ENCODE results near the gene MYMX. TPM values are rescaled to one million over a fixed set of nuclear protein-coding genes. Genes with fewer than 3 reads are reported as not detected.
A peak's percentile ranks its signal among the peaks of the same experiment; 100 is the strongest.

Gene MYMX
- under 1 TPM in 1 of 2 donors, not detected in 1; 0.22 TPM for total RNA-seq
- not detected for polyA plus RNA-seq (ENCODE audit: insufficient read length in 2 of 2)
- long read RNA-seq, donor 1, result 0 reads
- long read RNA-seq, donor 2, result 0 reads
- long read RNA-seq, donor 3, result 0 reads
- long read RNA-seq, donor 4, result 0 reads

GRCh38 chr6:44216677-44217331 is at the start of gene MYMX:
MYMX (plus strand) TSS chr6:44216926; CDS start chr6:44217472, 546 bp downstream.
- peaks cover 7% of the 10 kb centered on the region for H3K27me3 ChIP-seq (ENCODE audit: control insufficient read depth, insufficient read depth, low read length)
- DNase-seq (ENCODE audit: low read depth in 4 of 6, low spot score in 6 of 6), result peak in 2 of 6 donors; percentile 15 to 48
- H3K36me3 ChIP-seq (ENCODE audit: control insufficient read depth, insufficient read depth, low read length), result no peaks in the 10 kb centered on the region
- H3K27ac ChIP-seq (ENCODE audit: low read depth, low read length), result peak within 1 kb of the TSS; percentile 10
- 12% methylated on average over 5 of the region's 7 CpGs for WGBS (ENCODE audit: insufficient coverage)
- H3K4me3 ChIP-seq (ENCODE audit: low read depth, low read length), result no peak within 1 kb of the TSS
- no peaks in the 10 kb centered on the region for H3K9me3 ChIP-seq (ENCODE audit: control insufficient read depth, insufficient read depth, low read length)
- H3K4me1 ChIP-seq (ENCODE audit: control insufficient read depth, insufficient read depth, low read length), result peaks cover 43% of the 10 kb centered on the region

GRCh38 chr6:44167567-44167966 is 49.2 kb upstream of the MYMX start:
- Histone ChIP-seq H3K4me3 (ENCODE audit: low read depth, low read length) (no peak overlapping the region), H3K9me3 (ENCODE audit: control insufficient read depth, insufficient read depth, low read length) (no peaks in the 10 kb centered on the region), H3K27me3 (ENCODE audit: control insufficient read depth, insufficient read depth, low read length) (peaks cover 3% of the 10 kb centered on the region), H3K4me1 (ENCODE audit: control insufficient read depth, insufficient read depth, low read length) (peaks cover 2% of the 10 kb centered on the region), H3K27ac (ENCODE audit: low read depth, low read length) (no peak overlapping the region), H3K36me3 (ENCODE audit: control insufficient read depth, insufficient read depth, low read length) (no peaks in the 10 kb centered on the region)
- DNase-seq (ENCODE audit: low read depth in 4 of 6, low spot score in 6 of 6), result no peak
- WGBS (ENCODE audit: insufficient coverage), result no CpG with 5 or more reads among the region's 1 CpG

GRCh38 chr6:44169154-44169553 is 47.6 kb upstream of the MYMX start:
- peaks cover 3% of the 10 kb centered on the region for H3K27me3 ChIP-seq (ENCODE audit: control insufficient read depth, insufficient read depth, low read length)
- no peaks in the 10 kb centered on the region for H3K9me3 ChIP-seq (ENCODE audit: control insufficient read depth, insufficient read depth, low read length)
- H3K27ac ChIP-seq (ENCODE audit: low read depth, low read length), result no peak overlapping the region
- peaks cover 9% of the 10 kb centered on the region for H3K4me1 ChIP-seq (ENCODE audit: control insufficient read depth, insufficient read depth, low read length)
- WGBS (ENCODE audit: insufficient coverage), result 88% methylated on average over 9 of the region's 9 CpGs
- DNase-seq (ENCODE audit: low read depth in 4 of 6, low spot score in 6 of 6), result no peak
- H3K4me3 ChIP-seq (ENCODE audit: low read depth, low read length), result no peak overlapping the region
- H3K36me3 ChIP-seq (ENCODE audit: control insufficient read depth, insufficient read depth, low read length), result no peaks in the 10 kb centered on the region

- Histone ChIP-seq H3K4me3 (ENCODE audit: low read depth, low read length) (no peak overlapping the region), H3K4me1 (ENCODE audit: control insufficient read depth, insufficient read depth, low read length) (peaks cover 9% of the 10 kb centered on the region), H3K9me3 (ENCODE audit: control insufficient read depth, insufficient read depth, low read length) (no peaks in the 10 kb centered on the region), H3K36me3 (ENCODE audit: control insufficient read depth, insufficient read depth, low read length) (no peaks in the 10 kb centered on the region), H3K27ac (ENCODE audit: low read depth, low read length) (no peak overlapping the region), H3K27me3 (ENCODE audit: control insufficient read depth, insufficient read depth, low read length) (peaks cover 3% of the 10 kb centered on the region)
- 80% methylated on average over 4 of the region's 10 CpGs for WGBS (ENCODE audit: insufficient coverage)
- DNase-seq (ENCODE audit: low read depth in 4 of 6, low spot score in 6 of 6), result no peak
Measured at GRCh38 chr6:44169886-44170570, 46.7 kb upstream of the MYMX start.

GRCh38 chr6:44171899-44172546 is 44.7 kb upstream of the MYMX start:
- DNase-seq (ENCODE audit: low read depth in 4 of 6, low spot score in 6 of 6), result no peak
- H3K27ac ChIP-seq (ENCODE audit: low read depth, low read length), result no peak overlapping the region
- no peak overlapping the region for H3K4me3 ChIP-seq (ENCODE audit: low read depth, low read length)
- no peaks in the 10 kb centered on the region for H3K36me3 ChIP-seq (ENCODE audit: control insufficient read depth, insufficient read depth, low read length)
- H3K27me3 ChIP-seq (ENCODE audit: control insufficient read depth, insufficient read depth, low read length), result peaks cover 3% of the 10 kb centered on the region
- H3K4me1 ChIP-seq (ENCODE audit: control insufficient read depth, insufficient read depth, low read length), result peaks cover 9% of the 10 kb centered on the region
- WGBS (ENCODE audit: insufficient coverage), result 100% methylated on average over 5 of the region's 12 CpGs
- no peaks in the 10 kb centered on the region for H3K9me3 ChIP-seq (ENCODE audit: control insufficient read depth, insufficient read depth, low read length)

GRCh38 chr6:44172731-44173500 is 43.8 kb upstream of the MYMX start:
- 29% methylated on average over 12 of the region's 15 CpGs for WGBS (ENCODE audit: insufficient coverage)
- H3K27ac ChIP-seq (ENCODE audit: low read depth, low read length), result no peak overlapping the region
- DNase-seq (ENCODE audit: low read depth in 4 of 6, low spot score in 6 of 6), result peak; percentile 38 to 88 (median 55)
- peaks cover 3% of the 10 kb centered on the region for H3K27me3 ChIP-seq (ENCODE audit: control insufficient read depth, insufficient read depth, low read length)
- peaks cover 9% of the 10 kb centered on the region for H3K4me1 ChIP-seq (ENCODE audit: control insufficient read depth, insufficient read depth, low read length)
- H3K9me3 ChIP-seq (ENCODE audit: control insufficient read depth, insufficient read depth, low read length), result no peaks in the 10 kb centered on the region
- H3K36me3 ChIP-seq (ENCODE audit: control insufficient read depth, insufficient read depth, low read length), result no peaks in the 10 kb centered on the region
- H3K4me3 ChIP-seq (ENCODE audit: low read depth, low read length), result no peak overlapping the region

GRCh38 chr6:44176130-44176761 is 40.5 kb upstream of the MYMX start:
- no peak for DNase-seq (ENCODE audit: low read depth in 4 of 6, low spot score in 6 of 6)
- Histone ChIP-seq H3K27ac (ENCODE audit: low read depth, low read length) (no peak overlapping the region), H3K4me3 (ENCODE audit: low read depth, low read length) (no peak overlapping the region), H3K36me3 (ENCODE audit: control insufficient read depth, insufficient read depth, low read length) (no peaks in the 10 kb centered on the region), H3K27me3 (ENCODE audit: control insufficient read depth, insufficient read depth, low read length) (no peaks in the 10 kb centered on the region), H3K4me1 (ENCODE audit: control insufficient read depth, insufficient read depth, low read length) (peaks cover 9% of the 10 kb centered on the region), H3K9me3 (ENCODE audit: control insufficient read depth, insufficient read depth, low read length) (no peaks in the 10 kb centered on the region)
- 96% methylated on average over 4 of the region's 15 CpGs for WGBS (ENCODE audit: insufficient coverage)

GRCh38 chr6:44176762-44177509 is 39.8 kb upstream of the MYMX start:
- DNase-seq (ENCODE audit: low read depth in 4 of 6, low spot score in 6 of 6), result no peak
- 75% methylated on average over 22 of the region's 24 CpGs for WGBS (ENCODE audit: insufficient coverage)

More at GRCh38 chr6:44176762-44177509, 39.8 kb upstream of the MYMX start:
- Histone ChIP-seq H3K36me3 (ENCODE audit: control insufficient read depth, insufficient read depth, low read length) (no peaks in the 10 kb centered on the region), H3K27ac (ENCODE audit: low read depth, low read length) (no peak overlapping the region), H3K27me3 (ENCODE audit: control insufficient read depth, insufficient read depth, low read length) (no peaks in the 10 kb centered on the region), H3K4me3 (ENCODE audit: low read depth, low read length) (no peak overlapping the region), H3K4me1 (ENCODE audit: control insufficient read depth, insufficient read depth, low read length) (peaks cover 9% of the 10 kb centered on the region), H3K9me3 (ENCODE audit: control insufficient read depth, insufficient read depth, low read length) (no peaks in the 10 kb centered on the region)
